ENCODE measurements around the gene CIART. TPM values are rescaled to one million over a fixed set of nuclear protein-coding genes. Genes with fewer than 3 reads are reported as not detected.
"Not testable (repeated sequence)": the region's sequence is repeated elsewhere in the genome, so short reads cannot be mapped to it uniquely, and the experiment has no call there.

Gene CIART
- total RNA-seq, 1 experiment from 2014 or later = 12.0 TPM

DNA sequence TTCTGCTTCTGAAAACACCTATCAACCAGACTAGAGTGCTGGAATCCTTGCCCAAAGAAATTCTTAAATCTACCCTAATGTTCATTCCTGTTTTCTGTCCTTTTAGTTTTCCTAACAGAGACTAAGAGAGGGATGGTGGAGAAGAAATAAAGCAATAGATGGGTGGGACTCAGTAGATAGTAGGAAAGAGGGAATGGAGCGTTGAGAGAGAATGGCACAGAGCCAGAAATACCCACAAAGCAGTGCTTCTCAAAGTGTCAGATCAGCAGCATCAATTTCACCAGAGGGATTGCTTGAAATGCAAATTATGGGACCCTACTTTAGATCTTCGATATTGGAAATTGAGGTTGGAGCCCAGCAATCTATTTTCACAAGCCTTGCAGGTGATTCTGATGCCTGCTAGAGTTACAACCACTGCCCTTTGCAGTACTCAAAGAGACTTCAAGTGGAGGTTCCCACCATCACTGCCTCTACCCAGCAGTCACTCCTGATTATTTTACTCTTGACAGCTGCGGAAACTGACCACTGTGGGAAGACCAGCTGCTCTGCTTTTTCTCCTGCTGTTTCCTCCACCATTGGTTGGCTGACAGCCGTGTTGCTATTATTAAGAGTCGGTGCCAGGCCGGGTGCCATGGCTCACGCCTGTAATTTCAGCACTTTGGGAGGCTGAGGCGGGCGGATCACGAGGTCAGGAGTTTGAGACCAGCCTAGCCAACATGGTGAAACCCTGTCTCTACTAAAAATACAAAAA lies 27.6 kb downstream of the CIART start:
- no peak for DNase-seq (ENCODE audit: low read depth)

DNA sequence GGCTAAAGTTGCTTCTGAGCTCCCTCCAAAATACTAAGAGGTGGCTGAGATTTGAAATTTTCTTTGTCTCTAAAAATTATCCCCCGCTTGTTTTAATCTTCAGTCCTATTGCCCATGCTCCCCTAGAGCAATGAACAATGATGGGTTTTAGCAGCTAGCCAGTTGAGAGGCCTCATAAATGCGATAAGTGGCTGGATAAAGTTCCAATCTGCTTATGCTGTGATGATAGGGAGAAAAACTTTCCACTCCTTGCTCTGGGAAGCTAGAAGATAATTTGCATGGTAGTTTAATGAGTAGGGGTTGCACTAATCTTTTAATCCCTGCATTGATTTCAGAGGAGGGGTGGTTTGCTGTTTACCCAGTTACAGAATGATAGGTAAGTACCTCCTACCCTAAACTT lies 29.4 kb downstream of the CIART start:
- no peak for DNase-seq (ENCODE audit: low read depth)

DNA sequence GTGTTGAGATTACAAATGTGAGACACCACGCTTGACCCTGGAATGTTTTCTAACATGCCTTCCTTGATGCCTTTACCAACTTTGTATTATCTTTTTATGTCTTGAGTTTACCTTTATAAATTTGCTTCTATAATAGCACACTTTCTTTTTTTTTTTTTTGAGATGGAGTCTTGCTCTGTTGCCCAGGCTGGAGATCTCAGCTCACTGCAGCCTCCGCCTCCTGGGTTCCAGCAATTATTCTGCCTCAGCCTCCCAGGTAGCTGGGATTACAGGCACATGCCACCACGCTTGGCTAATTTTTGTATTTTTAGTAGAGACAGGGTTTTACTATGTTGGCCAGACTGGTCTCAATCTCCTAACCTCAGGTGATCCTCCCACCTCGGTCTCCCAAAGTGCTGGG lies 32.3 kb downstream of the CIART start:
- DNase-seq (ENCODE audit: low read depth) = not testable (repeated sequence)

DNA sequence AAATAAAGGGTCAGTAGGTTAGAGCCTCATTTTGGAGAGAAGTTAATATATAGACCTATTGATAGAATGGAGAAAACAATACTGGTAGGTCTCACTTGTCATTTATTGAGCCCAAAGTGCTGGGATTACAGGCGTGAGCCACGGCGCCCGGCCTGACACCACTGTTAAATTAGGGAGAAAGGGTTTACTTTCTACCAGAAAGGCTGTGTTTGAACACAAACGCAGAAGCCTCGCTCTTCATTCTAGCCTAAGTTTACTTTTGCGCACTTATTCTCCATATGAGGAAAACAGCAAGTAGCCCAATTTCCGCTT lies 38.3 kb downstream of the CIART start:
- DNase-seq (ENCODE audit: low read depth) = peak; percentile 2

DNA sequence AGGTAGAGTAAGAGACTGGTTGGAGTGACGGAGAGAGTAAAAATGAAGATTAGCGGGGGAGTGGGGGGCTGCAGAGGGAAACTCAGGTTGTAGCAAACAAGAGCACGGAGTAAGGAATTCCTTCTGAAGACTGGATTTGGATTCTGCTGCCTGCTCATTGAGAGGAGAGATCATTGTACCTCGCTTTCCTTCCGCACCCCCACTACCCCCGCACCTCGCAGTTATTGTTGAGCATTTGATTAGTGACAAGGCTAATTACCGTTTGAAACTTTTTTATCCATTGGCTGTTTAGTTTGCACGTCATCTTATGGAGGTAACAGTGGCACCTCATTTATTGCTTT lies 39.4 kb downstream of the CIART start:
- no peak for DNase-seq (ENCODE audit: low read depth)

DNA sequence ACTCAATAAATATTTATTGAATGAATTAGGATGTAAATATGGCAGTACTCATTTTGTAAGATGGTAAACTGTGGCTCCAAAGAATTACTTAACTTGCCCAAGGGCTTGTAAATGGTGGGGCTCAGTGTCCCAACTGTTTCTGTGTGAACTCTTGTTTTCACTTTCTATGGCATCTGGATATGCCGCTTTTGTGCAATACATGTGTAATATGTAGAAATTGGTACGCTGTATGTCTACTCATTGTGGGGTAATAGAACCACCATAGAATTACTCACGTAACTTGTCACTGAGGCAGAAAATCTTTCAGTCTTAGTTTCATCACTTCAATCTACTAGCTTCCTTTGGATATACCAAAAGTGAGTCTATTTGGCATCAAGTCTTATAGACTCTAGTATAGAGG lies 40.0 kb downstream of the CIART start:
- peak; percentile 8 for DNase-seq (ENCODE audit: low read depth)

DNA sequence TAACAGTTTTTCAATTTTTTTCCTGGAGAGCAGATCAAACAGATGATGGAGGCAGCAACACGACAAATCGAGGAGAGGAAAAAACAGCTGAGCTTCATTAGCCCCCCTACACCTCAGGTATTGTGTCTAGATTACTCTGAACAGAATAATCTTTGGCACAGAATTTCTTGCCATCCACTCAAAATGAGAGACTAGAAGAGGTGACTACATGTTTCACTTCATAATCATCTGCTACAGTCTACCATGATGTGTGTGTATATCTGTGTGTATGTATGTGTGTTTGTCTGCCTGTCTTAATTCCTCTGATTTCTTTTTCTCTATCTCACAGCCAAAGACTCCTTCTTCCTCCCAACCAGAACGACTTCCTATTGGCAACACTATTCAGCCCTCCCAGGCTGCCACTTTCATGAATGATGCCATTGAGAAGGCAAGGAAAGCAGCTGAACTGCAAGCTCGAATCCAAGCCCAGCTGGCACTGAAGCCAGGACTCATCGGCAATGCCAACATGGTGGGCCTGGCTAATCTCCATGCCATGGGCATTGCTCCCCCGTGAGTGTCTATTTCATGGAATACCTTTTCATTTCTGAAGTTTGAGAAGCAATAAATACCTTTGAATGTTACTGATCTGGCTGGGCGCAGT lies 50.4 kb downstream of the CIART start:
- DNase-seq (ENCODE audit: low read depth) = no peak

Other genes with a start within 250 kb of the CIART start
- 43.6 and 56.7 TPM in 2 replicates for gene VPS45, start 214.8 kb upstream of the CIART start, total RNA-seq (2014; rRNA removed; shearing (Covaris generic))
- gene PLEKHO1, start 132.6 kb upstream of the CIART start, total RNA-seq (2014; rRNA removed; shearing (Covaris generic)) = 31.9 and 36.2 TPM in 2 replicates
- 41.5 and 45.1 TPM in 2 replicates for gene ANP32E, start 46.4 kb upstream of the CIART start, total RNA-seq (2014; rRNA removed; shearing (Covaris generic))
- gene CA14, start 24.8 kb upstream of the CIART start, total RNA-seq (2014; rRNA removed; shearing (Covaris generic)) = not detected in 2 replicates
- 92.8 and 107 TPM in 2 replicates for gene APH1A, start 13.5 kb upstream of the CIART start, total RNA-seq (2014; rRNA removed; shearing (Covaris generic))
- gene C1orf54, start 9.8 kb upstream of the CIART start, total RNA-seq (2014; rRNA removed; shearing (Covaris generic)) = 1.9 and 4.8 TPM in 2 replicates
- 55.9 and 62.8 TPM in 2 replicates for gene MRPS21, start 11.3 kb downstream of the CIART start, total RNA-seq (2014; rRNA removed; shearing (Covaris generic))
- gene PRPF3, start 39.0 kb downstream of the CIART start, total RNA-seq (2014; rRNA removed; shearing (Covaris generic)) = 37.9 and 40.5 TPM in 2 replicates
- gene RPRD2, start 81.6 kb downstream of the CIART start, total RNA-seq (2014; rRNA removed; shearing (Covaris generic)) = 7.7 and 10.3 TPM in 2 replicates
- gene TARS2, start 204.9 kb downstream of the CIART start, total RNA-seq (2014; rRNA removed; shearing (Covaris generic)) = 16.2 and 32.4 TPM in 2 replicates
- 110 and 139 TPM in 2 replicates for gene ECM1, start 225.6 kb downstream of the CIART start, total RNA-seq (2014; rRNA removed; shearing (Covaris generic))
- not detected in 2 replicates for gene FALEC, start 233.2 kb downstream of the CIART start, total RNA-seq (2014; rRNA removed; shearing (Covaris generic))